ENCODE results near the gene PSME2. TPM values are rescaled to one million over a fixed set of nuclear protein-coding genes. Genes with fewer than 3 reads are reported as not detected.
A peak's percentile ranks its signal among the peaks of the same experiment; 100 is the strongest.

The PSME2 gene
- total RNA-seq, 1 donor from 2014 or later, result 125 TPM

GRCh38 chr14:24145219-24145618 lies 1.2 kb downstream of the PSME2 start:
- Mint-ChIP-seq H3K9me3 (no peaks in the 10 kb centered on the region), H3K4me3 (peak overlapping the region; percentile 99), H3K27ac (ENCODE audit: unreplicated experiment) (no peak overlapping the region), H3K36me3 (ENCODE audit: low read depth) (no peaks in the 10 kb centered on the region), H3K27me3 (ENCODE audit: low read depth) (no peaks in the 10 kb centered on the region), H3K4me1 (peaks cover 38% of the 10 kb centered on the region)
- no peak for TF ChIP-seq CTCF (conservative IDR thresholded peaks at IDR 0.05)
- no peak for DNase-seq (ENCODE audit: low read depth, low spot score)

- DNase-seq (ENCODE audit: low read depth, low spot score), result no peak
These were observed 2.0 kb downstream of the PSME2 start for GRCh38 chr14:24144451-24144850.

GRCh38 chr14:24143511-24143910 lies 2.9 kb downstream of the PSME2 start:
- no peak for DNase-seq (ENCODE audit: low read depth, low spot score)
- Mint-ChIP-seq H3K9me3 (no peaks in the 10 kb centered on the region), H3K36me3 (ENCODE audit: low read depth) (peaks cover 5% of the 10 kb centered on the region), H3K27me3 (ENCODE audit: low read depth) (no peaks in the 10 kb centered on the region), H3K27ac (ENCODE audit: unreplicated experiment) (no peak overlapping the region), H3K4me3 (peak overlapping the region; percentile 83), H3K4me1 (peaks cover 49% of the 10 kb centered on the region)
- TF ChIP-seq CTCF (conservative IDR thresholded peaks at IDR 0.05), result no peak

More at GRCh38 chr14:24144451-24144850, 2.0 kb downstream of the PSME2 start:
- Mint-ChIP-seq H3K4me3 (peak overlapping the region; percentile 99), H3K27ac (ENCODE audit: unreplicated experiment) (no peak overlapping the region), H3K9me3 (no peaks in the 10 kb centered on the region), H3K27me3 (ENCODE audit: low read depth) (no peaks in the 10 kb centered on the region), H3K36me3 (ENCODE audit: low read depth) (no peaks in the 10 kb centered on the region), H3K4me1 (peaks cover 45% of the 10 kb centered on the region)
- no peak for TF ChIP-seq CTCF (conservative IDR thresholded peaks at IDR 0.05)

- peak within 1 kb of the TSS; percentile 90 for H3K27ac Mint-ChIP-seq (ENCODE audit: unreplicated experiment)
- H3K27me3 Mint-ChIP-seq (ENCODE audit: low read depth), result no peaks in the 10 kb centered on the region
- no peaks in the 10 kb centered on the region for H3K9me3 Mint-ChIP-seq
- H3K4me1 Mint-ChIP-seq, result peaks cover 53% of the 10 kb centered on the region
- peak; percentile 56 for TF ChIP-seq CTCF (conservative IDR thresholded peaks at IDR 0.05)
- peak within 1 kb of the TSS; percentile 86 for H3K4me3 Mint-ChIP-seq
- peaks cover 9% of the 10 kb centered on the region for H3K36me3 Mint-ChIP-seq (ENCODE audit: low read depth)
- DNase-seq (ENCODE audit: low read depth, low spot score), result peak; percentile 97
These were observed 5.1 kb downstream of the PSME2 start, which contains the start of gene EMC9 for GRCh38 chr14:24141097-24141880. EMC9 (minus strand) TSS chr14:24141591; CDS start chr14:24141304, 287 bp downstream.

GRCh38 chr14:24139272-24139934 lies 7.0 kb downstream of the PSME2 start:
- no peak overlapping the region for H3K27ac Mint-ChIP-seq (ENCODE audit: unreplicated experiment)
- peaks cover 9% of the 10 kb centered on the region for H3K36me3 Mint-ChIP-seq (ENCODE audit: low read depth)
- peak overlapping the region; percentile 89 for H3K4me3 Mint-ChIP-seq
- no peaks in the 10 kb centered on the region for H3K9me3 Mint-ChIP-seq
- H3K4me1 Mint-ChIP-seq, result peaks cover 48% of the 10 kb centered on the region
- DNase-seq (ENCODE audit: low read depth, low spot score), result no peak
- no peaks in the 10 kb centered on the region for H3K27me3 Mint-ChIP-seq (ENCODE audit: low read depth)
- TF ChIP-seq CTCF (conservative IDR thresholded peaks at IDR 0.05), result no peak

Data from neural crest cell (in vitro differentiated cells).